ENCODE data around the gene CACNA2D4.

CACNA2D4 gene

DNA sequence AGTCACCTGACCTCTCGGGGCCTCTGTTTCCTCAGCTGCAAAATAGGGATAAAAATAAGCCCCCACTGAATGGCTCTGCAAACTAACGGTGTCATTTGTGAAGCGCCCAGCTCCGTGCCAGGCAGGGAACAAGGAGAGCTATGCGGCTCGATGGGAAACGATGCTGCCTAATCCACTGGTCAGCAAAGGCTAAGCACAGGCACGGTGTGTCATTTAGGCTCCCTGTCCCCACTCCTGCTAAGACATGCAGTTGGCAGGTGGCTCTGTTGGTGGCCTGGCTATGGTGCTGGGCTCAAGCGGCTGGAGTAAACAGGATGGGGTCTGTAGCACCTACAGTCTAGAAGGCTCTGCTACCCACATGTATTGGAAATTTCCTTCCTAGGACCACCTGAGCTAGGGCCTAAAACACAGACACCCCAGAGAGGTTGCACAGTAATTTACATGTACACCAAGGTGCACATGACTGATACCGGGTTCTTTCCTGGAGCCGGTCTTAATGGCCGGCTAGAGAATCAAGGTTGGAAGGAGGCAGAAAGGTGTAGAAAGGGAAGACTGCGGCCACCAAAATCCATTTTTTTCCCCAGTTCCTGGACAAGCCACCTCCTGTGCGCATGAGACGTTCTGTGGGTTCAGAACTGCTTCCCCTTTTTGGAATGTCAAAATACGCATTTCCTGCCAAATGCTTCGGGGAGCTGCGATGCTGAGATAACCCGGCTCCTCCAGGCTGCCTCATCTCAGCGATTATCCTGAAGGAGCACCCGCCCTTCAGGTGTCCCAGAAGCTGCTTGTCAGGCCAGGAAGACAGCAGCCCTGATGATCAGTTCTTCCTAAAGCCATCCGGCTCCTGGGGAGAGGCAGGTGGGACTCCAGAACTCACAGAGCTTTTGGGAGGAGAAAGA, 1.0 kb downstream of the CACNA2D4 start:
- no peak for DNase-seq (ENCODE audit: low read depth, low spot score)

DNA sequence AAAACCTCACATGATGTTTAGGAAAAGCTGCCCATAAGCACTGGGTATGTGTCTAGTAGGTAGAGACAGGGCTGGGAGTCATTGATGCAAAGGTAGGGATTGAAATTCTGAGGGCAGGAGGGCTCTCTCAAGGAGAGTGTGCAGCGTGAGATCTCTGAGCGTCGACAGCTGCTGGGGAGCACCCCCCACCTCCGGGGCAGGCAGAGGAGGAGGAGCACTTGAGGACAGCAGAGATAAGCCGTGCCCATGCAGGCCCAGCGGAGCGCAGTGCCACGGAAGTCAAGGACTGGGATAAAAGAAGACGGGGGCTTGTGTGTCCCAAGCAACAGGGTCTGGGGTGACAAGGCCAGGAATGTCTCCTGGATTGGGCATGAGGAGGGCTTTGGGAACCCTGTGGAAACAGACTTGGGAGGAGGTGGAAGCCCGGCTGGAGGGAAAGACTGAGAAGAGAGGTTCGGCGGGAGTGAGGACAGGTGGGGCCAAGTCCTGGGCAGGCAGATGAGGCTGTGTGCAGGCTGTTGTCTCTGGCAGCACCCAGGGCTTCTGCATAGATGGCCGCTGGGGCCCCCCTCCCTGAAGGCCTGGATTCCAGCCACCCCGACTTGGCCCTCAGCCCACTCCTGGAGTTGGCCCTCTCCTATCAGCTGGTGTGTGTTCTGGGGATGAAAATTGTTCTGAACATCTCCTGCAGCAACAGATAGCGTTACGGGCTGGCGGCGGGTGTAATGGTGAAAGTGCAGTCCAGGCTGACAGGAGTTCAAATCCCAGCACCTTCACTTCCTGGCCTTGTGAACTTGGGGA, 1.9 kb downstream of the CACNA2D4 start:
- no peak for DNase-seq (ENCODE audit: low read depth, low spot score)

DNA sequence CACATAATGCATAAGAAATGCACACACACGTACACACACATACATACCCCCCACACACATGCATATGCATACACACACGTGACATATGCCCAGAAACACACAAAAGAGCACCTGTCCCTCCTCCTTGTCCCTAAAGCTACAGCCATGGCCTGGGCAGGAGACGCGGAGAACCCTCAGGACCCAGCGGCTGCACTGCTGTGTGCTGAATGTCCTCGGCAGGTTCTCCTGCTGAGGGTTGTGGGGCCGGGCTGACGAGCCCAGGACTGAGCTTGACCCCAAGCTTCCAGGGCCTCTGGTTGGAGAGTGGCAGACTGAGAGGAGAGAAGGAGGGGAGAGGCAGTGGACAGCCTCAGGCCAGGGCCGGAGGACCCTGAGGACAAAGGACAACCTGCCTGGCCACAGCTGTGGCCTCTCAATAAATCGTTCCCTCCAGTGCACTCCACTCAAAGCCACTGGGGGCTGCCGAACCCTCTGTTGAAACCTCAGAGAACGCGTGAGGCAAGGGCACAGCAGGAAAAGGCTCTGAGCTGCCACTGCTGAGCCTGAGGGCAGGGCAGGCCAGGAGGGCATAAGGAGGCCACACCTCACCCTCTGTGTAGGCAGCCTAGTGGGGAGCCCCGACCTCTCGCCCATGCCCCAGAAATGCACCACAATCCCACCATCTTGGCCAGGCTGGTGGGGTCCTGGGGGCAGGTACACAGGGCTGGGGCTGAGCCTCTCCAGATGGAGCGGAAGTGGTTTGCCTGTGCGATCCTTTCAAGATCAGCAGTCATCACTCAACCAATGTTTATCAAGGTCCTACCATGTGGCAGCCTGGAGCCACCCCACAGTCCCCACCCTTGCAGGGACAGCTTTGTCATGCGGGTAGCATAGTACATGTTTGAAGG, 3.1 kb downstream of the CACNA2D4 start:
- DNase-seq (ENCODE audit: low read depth, low spot score), result no peak

DNA sequence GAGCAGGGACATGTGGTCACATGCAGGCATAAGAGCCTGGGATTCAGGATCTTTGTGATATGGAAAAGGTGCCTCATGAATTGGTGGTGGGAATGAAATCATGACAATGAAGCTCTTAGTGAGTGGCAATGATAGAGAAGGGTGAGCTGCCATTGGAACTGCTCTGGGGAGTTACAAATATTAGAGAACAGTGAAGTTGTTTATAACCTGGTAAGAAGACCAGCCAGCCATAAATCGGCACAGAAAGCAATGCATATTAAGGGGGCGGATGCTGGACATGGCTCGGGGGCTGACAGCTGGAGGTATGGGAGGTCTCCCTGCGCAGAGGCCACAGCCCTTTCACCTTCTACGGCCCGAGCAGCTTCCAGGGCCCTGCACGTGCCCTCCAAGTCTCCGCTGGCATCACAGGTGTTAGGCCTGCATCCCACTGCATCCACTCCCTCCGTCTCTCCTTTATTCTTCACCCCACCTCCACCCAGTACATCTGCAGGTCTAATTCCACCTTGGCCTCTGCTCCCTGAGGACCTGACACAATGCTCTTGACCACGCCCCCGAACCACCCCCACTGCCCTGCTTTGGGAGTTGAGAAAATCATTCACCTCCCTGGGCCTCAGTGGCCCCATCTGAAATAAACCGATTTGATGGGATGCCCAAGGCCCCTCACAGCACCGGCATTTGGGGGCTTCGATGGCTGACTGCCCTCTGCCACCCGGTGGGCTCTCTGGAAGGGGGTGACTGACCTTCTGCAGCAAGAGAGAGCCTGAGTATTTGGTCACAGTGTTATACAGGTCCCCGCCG, 4.1 kb downstream of the CACNA2D4 start:
- no peak for DNase-seq (ENCODE audit: low read depth, low spot score)

DNA sequence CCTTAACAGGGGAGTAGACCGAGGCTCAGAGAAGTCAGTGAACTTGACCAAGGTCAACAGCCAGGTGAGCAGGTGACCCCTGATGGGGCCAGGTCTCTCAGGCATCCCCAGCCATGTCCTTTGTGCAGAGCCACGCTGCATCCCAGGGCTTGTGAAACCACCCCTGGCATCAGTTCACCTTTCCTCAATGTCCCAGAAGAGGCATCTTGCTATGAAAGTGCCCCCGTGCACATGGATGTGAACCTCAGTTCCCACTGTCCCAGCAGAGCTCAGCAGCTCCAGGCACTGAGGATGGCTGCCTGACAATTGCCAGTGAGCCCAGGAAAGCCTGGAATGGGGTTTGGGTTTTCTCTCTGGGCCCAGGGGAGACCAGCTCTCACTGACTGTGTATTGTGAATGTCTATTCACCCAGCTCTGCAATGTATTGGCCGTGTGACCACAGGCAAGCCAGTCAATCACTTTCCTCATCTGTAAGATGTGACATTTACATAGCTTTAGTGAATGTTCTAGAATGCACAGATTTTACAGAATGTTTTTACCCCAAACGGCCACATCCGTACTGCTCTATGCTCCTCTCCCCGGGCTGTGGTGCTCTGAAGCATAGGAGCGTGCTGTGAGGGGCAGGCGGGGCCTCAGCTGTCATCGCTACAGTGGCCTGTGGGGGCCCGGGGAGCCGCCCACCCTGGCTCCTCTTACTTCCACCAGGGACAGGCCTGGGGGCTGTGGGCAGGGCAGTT, 4.9 kb downstream of the CACNA2D4 start:
- DNase-seq (ENCODE audit: low read depth, low spot score), result no peak

DNA sequence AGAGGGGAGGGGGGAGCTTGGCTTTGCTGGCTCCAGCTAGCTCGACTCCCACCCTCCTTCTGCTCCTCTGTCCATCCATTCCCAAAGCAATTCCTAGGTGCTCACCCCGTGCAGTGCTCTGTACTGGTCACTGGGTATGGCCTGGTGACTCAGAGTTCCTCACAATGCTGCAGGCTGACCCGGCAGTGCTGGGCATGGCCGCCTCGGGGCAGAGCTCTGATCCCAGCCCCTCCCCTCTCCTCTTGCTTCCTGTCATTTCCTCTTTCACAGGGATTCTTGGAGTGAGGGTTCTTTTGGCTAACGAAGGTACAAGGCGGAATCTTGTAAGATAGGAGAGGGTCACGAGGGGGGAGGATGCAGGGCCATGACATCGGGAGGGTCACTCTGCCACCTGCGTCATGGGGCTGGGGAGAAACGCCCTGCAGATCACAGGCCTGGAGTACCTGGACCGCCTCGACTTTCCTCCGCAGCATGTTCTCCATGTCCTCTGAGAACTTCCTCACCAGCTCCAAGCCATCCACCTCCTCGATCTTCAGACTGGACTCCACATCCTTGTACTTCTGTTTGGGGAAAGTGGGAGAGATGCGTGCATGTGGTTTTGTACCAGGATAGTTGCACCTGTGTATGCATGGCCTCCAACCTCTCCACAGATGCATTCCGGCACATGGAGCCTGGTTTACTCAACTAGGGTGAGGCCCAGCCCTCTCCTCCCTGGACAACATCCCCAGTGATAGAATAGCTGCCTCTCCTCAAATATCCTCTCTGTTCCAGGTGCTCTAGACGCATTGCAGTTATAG, 5.7 kb downstream of the CACNA2D4 start:
- no peak for DNase-seq (ENCODE audit: low read depth, low spot score)

DNA sequence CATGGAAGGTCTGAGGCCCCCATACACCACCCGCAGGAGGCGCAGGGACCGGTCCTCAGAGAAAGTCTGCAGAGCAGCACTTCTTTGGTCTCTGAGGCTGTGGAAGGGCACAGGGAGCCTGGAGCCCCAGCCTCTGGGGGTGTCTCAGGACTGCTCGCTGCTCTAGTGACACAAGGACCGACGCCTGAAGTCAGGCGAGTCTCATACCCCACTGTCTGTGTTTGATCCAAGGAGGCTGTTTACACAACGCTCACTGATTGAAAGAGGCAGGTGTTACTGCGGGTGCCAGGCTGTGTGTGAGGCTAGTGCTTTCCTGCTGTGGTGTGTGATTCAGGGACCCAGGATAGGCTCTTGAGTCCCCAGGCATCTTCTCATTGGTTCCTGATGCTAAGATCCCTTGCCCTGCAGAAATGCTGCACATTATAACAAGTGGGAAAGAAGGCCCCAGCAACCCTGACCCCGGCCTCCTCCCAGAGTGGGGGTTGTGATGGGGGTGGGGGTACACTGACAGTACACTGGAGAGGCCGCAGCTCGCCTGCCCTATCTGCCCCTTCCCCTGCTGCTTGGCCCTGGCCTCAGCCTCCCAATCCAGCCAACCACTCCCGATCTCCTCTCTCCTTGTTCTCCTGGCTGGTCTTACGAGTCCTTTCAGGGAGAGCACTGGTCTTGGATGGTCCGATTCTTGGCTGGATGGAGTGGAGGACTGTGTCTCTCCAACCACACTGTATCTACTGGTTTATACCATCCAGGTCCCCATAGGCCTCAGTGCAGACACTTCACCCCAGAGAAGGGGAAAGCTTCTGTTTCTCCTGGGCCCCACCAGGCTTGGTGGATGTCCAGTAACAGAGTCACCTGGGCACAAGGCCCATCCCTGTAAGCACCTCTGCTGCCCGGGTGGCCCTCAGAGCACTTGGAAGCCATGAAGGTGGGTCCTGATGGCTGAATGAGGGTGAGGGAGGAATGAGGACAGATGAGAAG, 6.6 kb downstream of the CACNA2D4 start:
- no peak for DNase-seq (ENCODE audit: low read depth, low spot score)

DNA sequence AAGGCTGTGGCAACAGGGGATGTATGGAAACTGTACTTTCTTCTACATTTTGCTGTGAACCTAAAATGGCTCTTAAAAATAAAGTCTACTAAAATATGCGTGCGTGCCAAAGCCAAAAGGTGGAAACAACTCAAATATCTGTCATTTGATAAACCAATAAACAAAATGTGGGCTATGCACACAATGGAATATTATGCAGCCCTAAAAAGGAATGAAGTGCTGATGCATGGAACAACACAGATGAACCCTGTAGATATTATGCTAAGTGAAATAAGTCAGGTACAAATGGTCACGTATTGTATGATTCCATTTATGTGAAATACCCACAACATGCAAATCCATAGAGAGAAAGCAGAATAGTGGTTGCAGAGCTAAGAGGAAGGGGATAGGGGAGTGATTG, 8.0 kb downstream of the CACNA2D4 start:
- no peak for DNase-seq (ENCODE audit: low read depth, low spot score)

DNA sequence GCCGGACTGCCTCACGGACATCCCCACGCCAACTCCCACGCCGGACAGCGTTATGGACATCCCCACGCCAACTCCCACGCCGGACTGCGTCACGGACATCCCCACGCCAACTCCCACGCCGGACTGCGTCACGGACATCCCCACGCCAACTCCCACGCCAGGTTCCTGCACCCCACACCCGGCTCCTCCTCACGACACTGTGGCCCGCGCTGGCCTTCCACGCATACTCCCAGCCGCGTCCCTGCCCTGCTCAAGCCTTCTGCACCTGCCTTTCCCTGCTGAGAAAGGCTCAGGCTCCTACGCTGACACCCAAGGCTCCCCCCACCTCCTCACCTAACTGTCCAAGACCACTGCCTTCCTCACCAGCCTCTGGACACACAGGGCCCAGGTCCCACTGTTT, 9.7 kb downstream of the CACNA2D4 start:
- DNase-seq (ENCODE audit: low read depth, low spot score), result no peak

DNA sequence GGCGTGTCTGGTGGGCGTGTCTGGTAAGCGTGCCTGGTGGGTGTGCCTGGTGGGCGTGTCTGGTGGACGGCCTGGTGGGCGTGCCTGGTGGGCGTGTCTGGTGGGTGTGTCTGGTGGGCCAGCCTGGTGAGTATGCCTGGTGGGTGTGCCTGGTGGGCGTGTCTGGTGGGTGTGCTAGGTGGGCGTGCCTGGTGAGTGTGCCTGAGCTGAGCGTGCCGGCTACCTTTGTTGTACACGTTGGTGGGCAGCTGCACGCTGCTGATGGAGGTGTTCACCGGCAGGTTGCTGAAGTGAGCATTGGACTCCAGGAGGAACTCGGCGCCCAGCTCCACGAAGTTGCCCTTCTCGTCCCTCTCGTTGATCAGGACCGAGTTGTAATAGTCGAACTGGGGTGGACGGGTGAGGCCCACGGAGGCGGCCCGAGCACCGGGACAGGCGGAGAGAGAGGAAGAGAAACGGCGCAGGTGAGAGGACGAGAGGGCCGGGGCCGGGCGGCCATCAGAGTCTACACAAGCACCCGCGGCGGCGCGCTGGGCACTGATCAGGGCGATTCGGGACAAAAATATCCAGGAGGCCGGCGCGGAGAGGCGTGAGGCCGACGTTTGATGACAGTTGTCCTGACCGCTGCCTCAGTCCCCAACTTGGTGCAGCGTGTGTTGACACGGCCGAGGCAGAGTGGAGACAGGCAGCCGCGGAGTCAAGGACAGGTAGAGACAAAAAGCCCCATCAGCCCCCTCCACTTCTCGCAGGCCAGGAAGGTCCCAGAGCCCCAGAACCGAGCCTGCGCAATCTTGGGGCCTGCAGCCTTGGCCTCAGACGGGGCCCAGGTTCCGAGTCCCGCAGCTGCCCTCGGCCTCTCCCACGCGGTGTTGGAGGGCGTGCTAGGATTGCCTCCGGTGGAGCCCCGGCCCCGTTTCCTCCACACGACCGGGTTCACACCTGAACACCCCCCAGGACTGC, 10.5 kb downstream of the CACNA2D4 start:
- DNase-seq (ENCODE audit: low read depth, low spot score), result no peak

DNA sequence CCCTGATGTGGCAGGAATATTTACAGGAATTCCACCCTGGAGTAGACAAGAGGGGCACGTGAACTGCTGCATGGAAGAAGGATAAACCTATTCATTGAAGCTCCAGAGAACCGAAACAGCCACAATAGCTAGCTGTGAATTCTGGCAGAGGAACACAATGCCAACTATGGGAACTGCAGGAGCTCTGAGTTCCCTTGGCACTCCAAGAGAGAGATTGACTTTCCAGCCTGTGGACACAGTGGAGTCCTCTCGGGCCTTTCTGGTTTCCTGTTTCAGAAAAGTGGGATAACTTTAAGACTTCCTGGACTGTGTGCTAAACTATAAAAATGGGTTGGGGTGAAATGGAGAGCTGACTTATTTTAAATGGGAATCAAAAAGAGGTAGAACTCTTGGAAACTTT, 11.9 kb downstream of the CACNA2D4 start:
- no peak for DNase-seq (ENCODE audit: low read depth, low spot score)

DNA sequence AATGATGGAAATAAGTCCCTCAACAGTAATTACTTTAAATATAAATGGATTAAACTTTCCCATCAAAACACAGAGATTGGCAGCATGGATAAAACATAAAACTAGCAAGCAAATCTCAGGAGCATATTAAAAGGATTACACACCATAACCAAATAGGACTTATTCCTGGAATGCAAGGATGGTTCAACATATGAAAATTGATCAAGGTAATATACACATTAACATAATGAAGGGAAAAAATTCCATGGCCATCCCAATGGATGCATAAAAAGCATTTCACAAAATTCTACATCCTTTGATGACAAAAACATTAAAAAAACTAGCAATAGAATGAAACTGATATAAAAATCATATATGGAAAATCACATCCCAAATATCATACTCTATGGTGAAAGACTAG, 13.6 kb downstream of the CACNA2D4 start:
- DNase-seq (ENCODE audit: low read depth, low spot score), result no peak

DNA sequence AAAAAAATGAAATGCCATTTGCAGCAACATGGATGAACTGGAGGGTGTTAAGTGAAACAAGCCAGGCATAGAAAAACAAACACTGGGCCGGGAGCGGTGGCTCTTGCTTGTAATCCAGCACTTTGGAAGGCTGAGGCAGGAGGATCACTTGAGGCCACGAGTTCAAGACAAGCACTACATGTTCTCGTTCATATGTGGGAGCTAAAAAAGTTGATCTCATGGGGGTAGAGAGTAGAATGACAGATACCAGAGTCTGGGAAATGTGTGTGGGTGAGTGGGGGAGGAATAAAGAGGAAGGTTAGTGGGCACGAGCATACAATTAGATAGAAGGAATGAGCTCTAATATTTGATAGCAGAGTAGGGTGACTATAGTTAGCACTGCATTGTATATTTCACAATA, 21.5 kb downstream of the CACNA2D4 start:
- no peak for DNase-seq (ENCODE audit: low read depth, low spot score)

DNA sequence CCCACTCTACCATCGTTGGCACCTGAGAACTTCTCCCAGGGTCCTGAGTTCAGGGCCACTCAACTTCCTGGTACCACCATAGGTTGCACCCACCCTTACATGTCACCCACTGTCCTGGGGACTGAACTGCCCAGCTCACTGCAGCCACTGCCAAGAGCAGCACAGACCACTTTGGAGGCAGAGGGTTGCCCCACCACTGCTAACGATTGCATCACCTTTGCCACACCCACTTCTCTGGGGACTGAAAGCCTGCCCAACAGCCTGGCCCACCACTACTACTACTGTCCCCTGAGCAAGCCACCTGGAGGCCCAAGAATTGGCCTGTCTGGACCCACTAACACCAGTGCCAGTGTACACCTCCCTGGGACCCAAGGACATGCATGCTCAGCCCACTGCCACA, 27.6 kb downstream of the CACNA2D4 start:
- no peak for DNase-seq (ENCODE audit: low read depth, low spot score)

DNA sequence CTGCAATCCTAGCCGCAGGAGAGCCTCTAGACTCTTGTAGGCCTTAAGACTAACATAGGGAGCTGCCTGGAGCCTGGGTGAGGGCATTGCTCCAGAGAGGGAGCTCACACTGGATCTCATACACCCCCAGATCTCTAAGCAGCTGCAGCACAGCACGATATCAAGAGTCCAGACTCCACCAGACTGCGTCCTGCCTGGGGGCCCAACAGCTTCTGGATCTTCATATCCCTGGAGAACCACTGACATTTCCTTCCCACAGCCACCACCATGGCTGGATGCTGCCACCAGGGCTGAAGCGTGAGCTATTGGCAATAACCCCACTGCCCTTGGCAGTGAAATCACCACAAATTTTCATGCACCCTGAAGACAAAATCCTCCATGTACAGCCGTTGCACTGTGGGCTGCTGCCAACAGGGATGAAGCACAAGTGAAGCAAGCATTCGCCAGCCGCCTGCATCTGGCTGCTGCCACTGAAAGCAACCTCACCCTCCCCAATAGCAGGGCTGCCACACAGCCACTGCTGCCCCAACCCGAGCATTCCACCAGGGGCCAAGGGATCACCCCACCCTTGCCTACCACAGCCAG, 28.2 kb downstream of the CACNA2D4 start:
- no peak for DNase-seq (ENCODE audit: low read depth, low spot score)

DNA sequence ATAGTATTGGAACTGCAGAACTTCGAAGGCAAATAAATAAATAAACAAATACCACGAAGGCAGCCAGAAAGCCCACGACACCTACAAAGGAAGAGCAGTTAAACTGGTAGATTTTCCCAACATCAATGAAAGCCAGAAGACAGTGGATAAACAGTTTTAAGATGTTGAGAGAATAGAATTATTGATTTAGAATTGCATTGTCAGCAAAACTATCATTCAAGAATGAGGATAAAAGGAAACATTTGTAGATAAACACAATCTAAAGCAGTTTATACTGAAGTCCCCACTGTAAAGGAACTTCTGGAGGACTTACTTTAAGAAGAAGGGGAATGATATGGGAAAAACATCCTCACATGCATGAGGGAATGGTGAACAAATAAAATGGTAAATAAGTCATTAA, 29.5 kb downstream of the CACNA2D4 start:
- DNase-seq (ENCODE audit: low read depth, low spot score), result no peak

Data from iPS DF 19.7 (cell line).